SHP77 (cell line): ENCODE data around the gene AMZ2.
A peak's percentile ranks its signal among the peaks of the same experiment; 100 is the strongest.
"Not testable (repeated sequence)": the region's sequence is repeated elsewhere in the genome, so short reads cannot be mapped to it uniquely, and the experiment has no call there.

ENCODE experiments used
- DNase-seq, 2 experiments: peaks; one replicate each; lab custom pipeline; 2025; lab: John Stamatoyannopoulos, UW

The AMZ2 gene

GRCh38 chr17:68247445-68248198 is at the start of gene AMZ2:
TSS of gene AMZ2 (plus strand) at chr17:68248043. CDS start at chr17:68250188, 2,145 bp downstream.
- peak; percentile 79 to 80 for DNase-seq

GRCh38 chr17:68198931-68199836 is 48.7 kb upstream of the AMZ2 start:
- no peak for DNase-seq

GRCh38 chr17:68199837-68200688 is 47.8 kb upstream of the AMZ2 start:
- DNase-seq = no peak

GRCh38 chr17:68200689-68201417 is 47.0 kb upstream of the AMZ2 start:
- peak; percentile 74 to 83 for DNase-seq

- DNase-seq = not testable (repeated sequence)
These were observed 46.4 kb upstream of the AMZ2 start for GRCh38 chr17:68201418-68201771.

- not testable (repeated sequence) for DNase-seq
These were observed 45.5 kb upstream of the AMZ2 start for GRCh38 chr17:68202321-68202720.

- DNase-seq = no peak
These were observed 43.1 kb upstream of the AMZ2 start for GRCh38 chr17:68204736-68205135.

GRCh38 chr17:68205251-68205807 is 42.5 kb upstream of the AMZ2 start:
- peak; percentile 64 to 84 for DNase-seq

- no peak for DNase-seq
These were observed 41.8 kb upstream of the AMZ2 start for GRCh38 chr17:68205808-68206720.

- DNase-seq = no peak
These were observed 40.1 kb upstream of the AMZ2 start for GRCh38 chr17:68207651-68208253.

GRCh38 chr17:68208651-68209050 is 39.2 kb upstream of the AMZ2 start:
- DNase-seq = not testable (repeated sequence)

- DNase-seq = not testable (repeated sequence)
These were observed 38.5 kb upstream of the AMZ2 start for GRCh38 chr17:68209191-68209900.

- DNase-seq = no peak
These were observed 37.1 kb upstream of the AMZ2 start for GRCh38 chr17:68210570-68211315.

GRCh38 chr17:68213428-68214411 is 34.1 kb upstream of the AMZ2 start:
- not testable (repeated sequence) for DNase-seq

GRCh38 chr17:68215453-68215852 is 32.4 kb upstream of the AMZ2 start:
- DNase-seq = not testable (repeated sequence)

GRCh38 chr17:68219429-68219828 is 28.4 kb upstream of the AMZ2 start:
- DNase-seq = not testable (repeated sequence)

- DNase-seq = not testable (repeated sequence)
These were observed 27.7 kb upstream of the AMZ2 start for GRCh38 chr17:68220186-68220585.
